GM23248 (cell line): ENCODE data around the gene RBM34. TPM values are rescaled to one million over a fixed set of nuclear protein-coding genes. Genes with fewer than 3 reads are reported as not detected.

Experiments
- DNase-seq: peaks from one replicate; pipeline ENCODE4 v3.0.0-alpha.2; 2015
- H2AFZ ChIP-seq: fragments of 200-600 bp; sonication (generic); 2 replicates; pipeline ENCODE4 v1.6.1; 2016; ENCODE audit warnings: antibody characterized with exemption
- H3F3A ChIP-seq: fragments of 200-600 bp; sonication (generic); 2 replicates; pipeline ENCODE4 v1.6.1; 2016; ENCODE audit warnings: mild to moderate bottlenecking, antibody characterized with exemption, mixed run types; ENCODE audit not compliant: insufficient read depth
- H3K27ac ChIP-seq: fragments of 200-600 bp; sonication (generic); 2 replicates; pipeline ENCODE4 v1.5.1; 2016; ENCODE audit warnings: mild to moderate bottlenecking
- H3K27me3 ChIP-seq: fragments of 200-600 bp; sonication (generic); replicated peaks from 2 replicates; pipeline ENCODE4 v1.6.1; 2016; ENCODE audit warnings: mild to moderate bottlenecking; ENCODE audit not compliant: insufficient read depth
- H3K36me3 ChIP-seq: fragments of 200-600 bp; sonication (generic); 2 replicates; pipeline ENCODE4 v1.6.1; 2016; ENCODE audit warnings: low read depth, mild to moderate bottlenecking
- H3K4me1 ChIP-seq: fragments of 200-600 bp; sonication (generic); 2 replicates; pipeline ENCODE4 v1.6.1; 2016; ENCODE audit warnings: mild to moderate bottlenecking; ENCODE audit not compliant: insufficient read depth
- H3K4me2 ChIP-seq: fragments of 200-600 bp; sonication (generic); one replicate; pipeline ENCODE4 v1.6.1; 2016; ENCODE audit warnings: mild to moderate bottlenecking; ENCODE audit not compliant: unreplicated experiment
- H3K4me3 ChIP-seq: fragments of 200-600 bp; sonication (generic); 2 replicates; pipeline ENCODE4 v1.5.1; 2016; ENCODE audit warnings: mild to moderate bottlenecking
- H3K79me2 ChIP-seq: fragments of 200-600 bp; sonication (generic); 2 replicates; pipeline ENCODE4 v1.6.1; 2016; ENCODE audit warnings: mild to moderate bottlenecking; ENCODE audit not compliant: insufficient read depth
- H3K9ac ChIP-seq: fragments of 200-600 bp; sonication (generic); 2 replicates; pipeline ENCODE4 v1.6.1; 2016; ENCODE audit warnings: mild to moderate bottlenecking
- H3K9me2 ChIP-seq: fragments of 200-600 bp; sonication (generic); 2 replicates; pipeline ENCODE4 v1.6.1; 2016; ENCODE audit warnings: mixed run types, mild to moderate bottlenecking, moderate library complexity; ENCODE audit not compliant: insufficient read depth
- H3K9me3 ChIP-seq: fragments of 200-600 bp; sonication (generic); one replicate; pipeline ENCODE4 v1.6.1; 2017; ENCODE audit warnings: low read depth
- H4K20me1 ChIP-seq: fragments of 200-600 bp; sonication (generic); 2 replicates; pipeline ENCODE4 v1.6.0; 2016; ENCODE audit not compliant: insufficient read depth
- EZH2 ChIP-seq: fragments of 200-600 bp; sonication (generic); IDR thresholded peaks from 2 replicates; pipeline ENCODE4 v1.6.1; 2018; ENCODE audit warnings: antibody characterized with exemption, mild to moderate bottlenecking; ENCODE audit not compliant: insufficient read depth, poor library complexity, severe bottlenecking
- EZH2phosphoT487 ChIP-seq: fragments of 200-600 bp; sonication (generic); IDR thresholded peaks from 2 replicates; pipeline ENCODE4 v1.6.1; 2018; ENCODE audit warnings: antibody characterized with exemption, moderate library complexity, mild to moderate bottlenecking, low read depth; ENCODE audit not compliant: insufficient read depth
- WGBS, 2 experiments: methylation state at CpG; one replicate each; pipeline ENCODE4 v1.1.6; 2015 to 2017; ENCODE audit warnings: low lambda C conversion rate in 2 of 2, low coverage in 1 of 2; ENCODE audit errors: missing lambda C conversion rate in 2 of 2; 5-methylcytosine and 5-hydroxymethylcytosine counted together
- in situ Hi-C: fragments of 300-500 bp; cut with MboI; formaldehyde crosslinking; loops from 2 replicates; pipeline ENCODE4 v1.15.0; 2020
- polyA plus RNA-seq: library from polyadenylated mRNA; unstranded; fragments of >200 nt; fragmentation: Nextera tagmentation; extraction: Ambion mirVana; gene quantifications from 2 replicates; pipeline ENCODE4 v1.2.1, GENCODE V29; 2016
- total RNA-seq: library from RNA; depleted of rRNA; stranded (reverse); fragments of >200 nt; shearing (Covaris generic); gene quantifications from 2 replicates; pipeline ENCODE4 v1.2.3, GENCODE V29; 2014

RBM34 gene
- total and polyA plus RNA-seq, 2 experiments from 2014 or later = 53.6 to 79.3 TPM

- Histone ChIP-seq H3K4me2 (no peak overlapping the region), H2AFZ (no peak overlapping the region), H3K4me1 (no peaks in the 10 kb centered on the region), H3K79me2 (peaks cover 24% of the 10 kb centered on the region), H3K4me3 (no peak overlapping the region), H3K9me2 (no peaks in the 10 kb centered on the region), H3K9me3 (no peaks in the 10 kb centered on the region), H3F3A (0 out of 2 replicates have a peak, but pooled peaks cover 5% of the 10 kb centered on the region), H3K27me3 (no peaks in the 10 kb centered on the region), H3K9ac (no peak overlapping the region), H3K36me3 (peaks cover 33% of the 10 kb centered on the region), H3K27ac (no peak overlapping the region), H4K20me1 (no peaks in the 10 kb centered on the region)
- no peak for DNase-seq
- in situ Hi-C loops = no loop called here
- TF ChIP-seq EZH2phosphoT487 (no peak), EZH2 (no peak)
- 93 to 94% methylated on average over 8 of the region's 8 CpGs for WGBS, 2 experiments
Measured at GRCh38 chr1:235181561-235182245, 20.7 kb upstream of the RBM34 start.

GRCh38 chr1:235180916-235181460 is 19.9 kb upstream of the RBM34 start:
- Histone ChIP-seq H3K9ac (no peak overlapping the region), H3K27ac (no peak overlapping the region), H3K36me3 (peaks cover 34% of the 10 kb centered on the region), H3K4me3 (no peak overlapping the region), H3K79me2 (peaks cover 24% of the 10 kb centered on the region), H2AFZ (no peak overlapping the region), H3K27me3 (no peaks in the 10 kb centered on the region), H3K4me1 (no peaks in the 10 kb centered on the region), H3K4me2 (no peak overlapping the region), H3F3A (0 out of 2 replicates have a peak, but pooled peaks cover 5% of the 10 kb centered on the region), H3K9me3 (no peaks in the 10 kb centered on the region), H4K20me1 (no peaks in the 10 kb centered on the region), H3K9me2 (no peaks in the 10 kb centered on the region)
- in situ Hi-C loops = no loop called here
- no peak for DNase-seq
- WGBS, 2 experiments = 96 to 98% methylated on average over 5 of the region's 5 CpGs
- no peak for TF ChIP-seq EZH2
- TF ChIP-seq EZH2phosphoT487 = no peak

GRCh38 chr1:235176486-235176885 is 15.4 kb upstream of the RBM34 start:
- no peaks in the 10 kb centered on the region for H3K4me1 ChIP-seq
- H3K9me2 ChIP-seq = no peaks in the 10 kb centered on the region
- in situ Hi-C loops = no loop called here
- H3K9ac ChIP-seq = no peak overlapping the region
- no peak overlapping the region for H3K4me3 ChIP-seq
- 88 to 90% methylated on average over 7 of the region's 7 CpGs for whole genome bisulfite sequencing, 2 experiments
- no peak overlapping the region for H3K4me2 ChIP-seq
- H3K9me3 ChIP-seq = no peaks in the 10 kb centered on the region
- peaks cover 24% of the 10 kb centered on the region for H3K79me2 ChIP-seq
- H4K20me1 ChIP-seq = no peaks in the 10 kb centered on the region
- TF ChIP-seq EZH2 (no peak), EZH2phosphoT487 (no peak)
- no peaks in the 10 kb centered on the region for H3F3A ChIP-seq
- H3K36me3 ChIP-seq = peaks cover 47% of the 10 kb centered on the region
- no peak overlapping the region for H2AFZ ChIP-seq
- no peaks in the 10 kb centered on the region for H3K27me3 ChIP-seq
- H3K27ac ChIP-seq = no peak overlapping the region
- no peak for DNase-seq

GRCh38 chr1:235169986-235170385 is 8.9 kb upstream of the RBM34 start:
- Histone ChIP-seq H3K9ac (no peak overlapping the region), H3K4me3 (no peak overlapping the region), H4K20me1 (no peaks in the 10 kb centered on the region), H3K27ac (no peak overlapping the region), H3K4me1 (no peaks in the 10 kb centered on the region), H3K79me2 (no peaks in the 10 kb centered on the region; the same call in 1 of the 2 replicates), H3K27me3 (no peaks in the 10 kb centered on the region), H3K9me2 (no peaks in the 10 kb centered on the region), H3F3A (peaks cover 16% of the 10 kb centered on the region; the same call in 1 of the 2 replicates), H3K4me2 (no peak overlapping the region), H2AFZ (no peak overlapping the region), H3K36me3 (peaks cover 48% of the 10 kb centered on the region), H3K9me3 (no peaks in the 10 kb centered on the region)
- TF ChIP-seq EZH2phosphoT487 = no peak
- TF ChIP-seq EZH2 = no peak
- DNase-seq = no peak
- in situ Hi-C loops = no loop called here
